HFF-Myc (cell line): Measurements from ENCODE around the gene IL1R1.
"Not testable (repeated sequence)": the region's sequence is repeated elsewhere in the genome, so short reads cannot be mapped to it uniquely, and the experiment has no call there.

Experiments used
- DNase-seq: peaks from one replicate; pipeline ENCODE4 v3.0.0-alpha.2; 2011; ENCODE audit warnings: low read depth; ENCODE audit errors: extremely low read depth
- H3K4me3 ChIP-seq: replicated peaks from 2 replicates; pipeline ENCODE4 v1.5.1; 2011; ENCODE audit warnings: low read depth, mild to moderate bottlenecking, control low read depth, low read length
- CTCF ChIP-seq: IDR thresholded peaks from 2 replicates; pipeline ENCODE4 v1.5.1; 2012; ENCODE audit warnings: mild to moderate bottlenecking, low read depth, low read length, control low read depth; ENCODE audit errors: missing control alignments

Gene IL1R1

GRCh38 chr2:102100371-102101096, 42.0 kb upstream of the IL1R1 start:
- DNase-seq: no peak
- TF ChIP-seq CTCF: no peak
- no peak overlapping the region for H3K4me3 ChIP-seq

- no peak for TF ChIP-seq CTCF
- no peak for DNase-seq
- H3K4me3 ChIP-seq: no peak overlapping the region
Observed at GRCh38 chr2:102101097-102101848, 41.3 kb upstream of the IL1R1 start.

GRCh38 chr2:102101849-102102635, 40.5 kb upstream of the IL1R1 start:
- no peak overlapping the region for H3K4me3 ChIP-seq

GRCh38 chr2:102102636-102102948, 40.0 kb upstream of the IL1R1 start:
- not testable (repeated sequence) for H3K4me3 ChIP-seq, DNase-seq

More at GRCh38 chr2:102101849-102102635, 40.5 kb upstream of the IL1R1 start:
- no peak for DNase-seq
- TF ChIP-seq CTCF: no peak

- no peak for TF ChIP-seq CTCF
- DNase-seq: no peak
- no peak overlapping the region for H3K4me3 ChIP-seq
Observed at GRCh38 chr2:102103284-102103683, 39.3 kb upstream of the IL1R1 start.

GRCh38 chr2:102103992-102104871, 38.3 kb upstream of the IL1R1 start:
- TF ChIP-seq CTCF: no peak
- DNase-seq: peak; percentile 94
- peak overlapping the region; percentile 46 for H3K4me3 ChIP-seq
